Glomerular visceral epithelial cell (primary cell): ENCODE measurements around the gene ADORA3.
"Not testable (repeated sequence)": the region's sequence is repeated elsewhere in the genome, so short reads cannot be mapped to it uniquely, and the experiment has no call there.

ENCODE experiments used
- DNase-seq: peaks from one replicate; pipeline ENCODE4 v3.0.0-alpha.2; 2016; ENCODE audit errors: extremely low spot score

The ADORA3 gene

DNA sequence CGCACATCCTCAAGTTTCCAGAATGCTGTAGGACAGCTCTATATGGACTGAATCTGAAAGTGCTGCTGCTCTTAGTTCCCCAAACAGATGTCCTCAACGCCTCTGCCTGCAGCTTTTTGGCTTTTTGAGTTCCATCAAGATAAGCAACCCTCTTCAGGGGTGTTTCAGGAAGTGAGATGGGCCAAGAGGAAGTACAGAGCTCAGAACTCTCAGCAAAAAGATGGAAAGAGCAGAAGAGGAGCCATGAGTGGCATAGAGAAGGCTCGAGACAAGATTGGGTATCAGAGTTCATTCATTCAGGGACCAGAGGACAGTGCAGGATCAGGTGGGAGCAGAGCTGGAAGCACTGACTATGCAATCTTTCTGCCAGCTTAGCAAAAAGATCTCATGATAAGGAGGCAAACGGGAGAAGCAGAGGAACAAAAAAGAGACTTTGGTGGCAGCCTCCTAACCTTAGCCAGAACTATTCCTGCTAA is at the start of gene ADORA3, which contains the start of gene TMIGD3:
Gene ADORA3 (minus strand): TSS at position 49 of the 476 bp plus-strand sequence. CDS start 279 bp downstream, outside the sequence.
Gene TMIGD3 (minus strand): TSS at position 49 of the 476 bp plus-strand sequence. CDS start 279 bp downstream, outside the sequence.
- DNase-seq: no peak

- DNase-seq: peak; percentile 73
Observed at GRCh38 chr1:111553196-111553595, 49.8 kb upstream of the ADORA3 start.

GRCh38 chr1:111552587-111552986 is 49.2 kb upstream of the ADORA3 start:
- no peak for DNase-seq

DNA sequence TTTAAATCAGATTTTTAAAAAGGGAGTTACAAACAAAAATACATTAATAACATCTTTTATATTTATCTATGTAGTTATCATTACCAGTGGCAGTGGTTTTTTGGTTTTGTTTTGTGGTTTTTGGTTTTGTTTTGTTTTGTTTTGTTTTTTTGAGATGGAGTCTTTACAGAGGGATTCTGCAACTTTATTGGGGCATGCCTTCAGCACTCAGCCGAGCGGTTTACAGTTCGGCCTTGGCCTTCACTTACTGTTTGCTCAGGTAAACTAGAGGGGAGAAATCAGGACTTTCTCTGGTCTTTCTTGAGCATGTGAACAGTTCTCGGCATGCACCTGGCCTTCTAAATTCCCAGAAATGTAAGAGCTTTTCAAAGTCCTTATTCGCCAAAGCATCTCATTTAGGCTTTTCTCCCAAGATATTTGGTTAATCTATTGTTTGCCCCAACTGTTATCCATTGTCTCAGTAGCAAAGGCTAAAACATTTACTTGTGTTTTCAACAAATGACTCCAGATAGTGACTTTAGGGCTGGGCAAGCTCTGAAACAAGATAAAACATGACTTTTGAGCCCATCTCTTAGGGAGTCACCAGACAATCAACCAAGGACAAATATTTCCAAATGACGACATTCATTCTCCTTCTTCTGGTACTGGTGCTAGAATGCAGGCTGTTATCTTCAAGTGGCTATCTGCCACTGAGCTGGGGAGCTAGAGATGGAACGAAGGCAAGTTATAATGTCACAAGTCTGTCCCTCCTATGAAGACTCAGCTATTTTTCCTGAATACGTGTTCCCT is 48.4 kb upstream of the ADORA3 start:
- no peak for DNase-seq

DNA sequence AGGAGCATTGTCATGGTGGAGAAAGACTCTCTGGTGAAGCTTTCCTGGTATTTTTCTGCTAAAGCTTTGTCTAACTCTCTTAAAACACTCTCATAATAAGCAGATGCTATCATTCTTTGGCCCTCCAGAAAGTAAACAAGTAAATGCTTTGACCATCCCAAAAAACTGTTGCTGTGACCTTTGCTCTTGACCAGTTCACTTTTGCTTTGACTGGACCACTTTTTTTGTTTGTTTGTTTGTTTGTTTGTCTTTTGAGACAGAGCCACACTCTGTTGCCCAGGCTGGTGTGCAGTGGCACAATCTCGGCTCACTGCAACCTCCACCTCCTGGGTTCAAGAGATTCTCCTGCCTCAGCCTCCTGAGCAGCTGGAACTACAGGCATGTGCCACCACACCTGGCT is 44.4 kb upstream of the ADORA3 start:
- not testable (repeated sequence) for DNase-seq

GRCh38 chr1:111542187-111542586 is 38.8 kb upstream of the ADORA3 start:
- peak; percentile 5 for DNase-seq

DNA sequence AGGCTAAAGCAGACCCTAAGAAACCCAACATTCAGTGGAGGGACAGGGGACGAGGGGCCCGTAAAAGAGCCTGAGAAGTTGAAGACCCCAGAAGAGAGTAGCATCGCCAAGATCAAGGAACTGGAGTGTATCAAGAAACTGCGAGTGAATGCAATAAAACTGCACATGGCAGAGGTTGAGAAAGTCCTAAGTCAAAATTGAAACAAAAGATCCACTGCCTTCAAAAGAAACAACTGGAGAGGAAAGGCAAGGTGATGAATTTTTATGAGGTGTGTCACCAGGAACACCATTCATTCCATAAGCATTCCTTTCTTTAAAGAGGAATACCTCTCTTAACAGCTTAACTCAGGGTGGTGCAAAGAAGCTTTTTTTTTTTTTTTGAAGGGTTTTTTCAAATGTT is 38.3 kb upstream of the ADORA3 start:
- DNase-seq: peak; percentile 68

- DNase-seq: no peak
Observed at GRCh38 chr1:111540928-111541327, 37.5 kb upstream of the ADORA3 start.

- peak; percentile 87 for DNase-seq
Observed at GRCh38 chr1:111538343-111539025, 35.1 kb upstream of the ADORA3 start.

GRCh38 chr1:111535256-111536191 is 32.1 kb upstream of the ADORA3 start:
- no peak for DNase-seq

- no peak for DNase-seq
Observed at GRCh38 chr1:111520053-111520452, 16.6 kb upstream of the ADORA3 start.

- no peak for DNase-seq
Observed at GRCh38 chr1:111517469-111518225, 14.2 kb upstream of the ADORA3 start.

GRCh38 chr1:111516005-111516535 is 12.6 kb upstream of the ADORA3 start:
- DNase-seq: peak; percentile 52

DNA sequence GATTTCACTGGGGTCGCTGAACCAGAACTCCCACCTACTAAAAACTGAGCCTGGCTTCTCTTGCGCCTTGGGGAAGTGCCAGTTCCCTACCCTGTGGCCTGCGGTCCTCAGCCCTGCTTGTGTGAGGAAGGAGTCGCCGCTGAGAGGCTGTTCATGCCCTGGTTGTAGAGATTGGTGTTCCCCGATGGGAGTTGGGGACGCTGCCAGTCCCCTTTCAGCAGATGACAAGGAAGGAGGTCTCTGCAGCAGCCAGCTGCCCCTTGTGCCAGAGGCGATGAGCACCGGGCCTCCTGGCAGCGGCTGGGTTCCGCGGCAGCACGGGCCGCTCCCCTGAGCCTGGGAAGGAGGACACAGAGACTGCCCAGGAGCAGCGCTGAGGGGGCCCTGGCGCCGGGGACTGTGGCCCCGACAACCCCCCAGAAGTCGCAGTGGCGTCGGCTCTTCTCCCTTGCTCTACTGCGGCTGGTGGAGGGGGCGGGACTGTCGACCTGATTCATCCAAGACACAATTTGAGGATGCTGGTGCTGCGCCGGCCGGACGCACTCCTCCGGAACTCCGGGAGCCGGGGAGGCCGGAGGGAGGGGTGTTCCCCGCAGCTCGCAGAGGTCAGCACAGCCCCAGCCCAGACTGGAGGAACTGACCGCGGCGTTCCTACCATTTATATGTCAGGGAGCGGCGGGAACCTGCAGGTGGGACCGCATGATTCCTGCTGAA is 12.0 kb upstream of the ADORA3 start:
- peak; percentile 65 for DNase-seq

GRCh38 chr1:111513410-111514020 is 10.1 kb upstream of the ADORA3 start:
- DNase-seq: no peak

GRCh38 chr1:111512931-111513330 is 9.5 kb upstream of the ADORA3 start:
- no peak for DNase-seq

DNA sequence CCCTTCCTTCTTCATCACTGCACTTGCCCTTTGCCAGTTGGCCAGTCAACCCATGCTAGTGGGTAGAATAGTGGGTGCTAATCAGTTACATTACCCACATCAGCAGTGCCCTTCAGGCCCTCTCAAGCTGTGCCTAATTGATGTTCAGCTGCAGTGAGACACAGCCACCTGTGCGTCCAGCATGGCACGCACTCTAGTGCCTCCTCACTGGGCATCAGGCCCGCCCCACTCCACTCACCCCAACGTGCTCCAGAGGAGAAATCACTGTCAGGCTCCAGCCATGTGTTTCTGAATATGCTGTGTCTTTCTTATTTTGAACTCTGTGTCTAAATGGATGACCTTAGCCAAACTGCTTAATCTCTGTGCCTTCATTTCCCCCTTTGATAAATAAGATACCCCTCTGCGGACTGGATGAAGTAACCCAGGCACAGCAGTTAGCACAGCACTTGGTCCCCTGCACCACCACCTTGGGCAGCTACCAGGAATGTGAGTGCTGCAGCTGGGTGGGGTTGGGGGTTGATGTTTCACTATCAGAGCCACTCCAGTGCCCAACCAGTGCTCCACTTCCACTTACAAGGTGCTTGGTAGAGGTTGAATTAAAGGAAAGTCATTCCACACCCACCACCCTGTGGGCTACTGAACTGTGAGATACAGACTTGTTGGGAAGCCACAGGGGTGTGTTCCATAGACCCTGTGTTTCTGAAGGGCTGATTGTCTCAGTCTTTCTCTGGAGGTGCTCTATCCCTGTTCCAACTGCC is 8.9 kb upstream of the ADORA3 start:
- no peak for DNase-seq

GRCh38 chr1:111511370-111511769 is 7.9 kb upstream of the ADORA3 start:
- no peak for DNase-seq

- DNase-seq: no peak
Observed at GRCh38 chr1:111509997-111510375, 6.6 kb upstream of the ADORA3 start.
